Measurements from ENCODE around the gene MATCAP1. TPM values are rescaled to one million over a fixed set of nuclear protein-coding genes. Genes with fewer than 3 reads are reported as not detected.

MATCAP1 gene
- total and polyA plus RNA-seq, 10 of the 15 experiments (the other 5 are each of a cell fraction or from before 2014, with no cell fraction given): 2.8 to 25.8 (median 8.6) TPM

DNA sequence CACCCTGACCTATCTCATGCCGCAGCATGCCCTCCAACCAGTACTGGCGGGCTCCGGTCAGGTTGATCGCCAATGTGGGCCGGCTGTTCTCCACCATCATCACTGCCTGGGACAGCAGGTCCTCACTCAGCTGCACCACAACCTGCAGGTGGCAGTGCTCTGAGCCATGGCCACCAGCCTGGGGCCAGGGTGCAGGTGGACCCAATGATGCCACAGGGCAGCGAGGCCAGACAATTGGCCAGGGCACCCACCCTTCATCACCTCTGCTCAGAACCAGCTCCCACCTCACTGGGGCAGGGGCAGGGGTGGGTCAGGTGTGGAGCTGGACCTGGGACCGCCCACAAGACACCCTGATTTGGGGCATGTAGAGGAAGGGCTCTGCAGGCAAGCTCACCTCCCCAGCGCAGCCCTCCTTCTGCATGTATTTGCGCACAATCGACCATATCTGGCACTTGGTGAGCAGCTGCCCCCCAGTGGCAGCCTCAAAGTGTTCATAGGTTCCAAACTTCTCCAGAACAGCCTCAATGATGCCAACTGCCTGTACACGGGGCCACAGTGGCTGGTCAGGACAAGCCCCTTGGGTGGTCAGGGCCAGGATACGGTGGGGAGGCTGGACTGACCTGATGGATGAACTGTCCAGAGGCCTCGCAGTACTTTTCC lies 4.2 kb downstream of the MATCAP1 start:
- RAD21 ChIA-PET (ENCODE audit: unreplicated experiment): interaction anchor here (0.6 to 1.1 kb wide), 4 partner anchors 8 to 82 kb away, joined by 4 to 7 read pairs (median 4); no protein-coding TSS in a partner anchor
- in situ Hi-C loops (cut with MboI) (no loop called here), intact Hi-C loops (cut with micrococcal nuclease; ENCODE audit: unreplicated experiment) (no loop called here)
- no peak overlapping the region for H2AFZ ChIP-seq (ENCODE audit: control insufficient read depth, low read depth, low read length)
- CTCF ChIA-PET: interaction anchor here (0.6 to 1.7 kb wide), 10 partner anchors 9 to 200 kb away, joined by 3 to 8 read pairs (median 4); partner anchors contain the start of genes FBXL8, NOL3 and TRADD
- peaks cover 5% of the 10 kb centered on the region for H3K79me2 ChIP-seq (ENCODE audit: control insufficient read depth, insufficient read depth, low read length)
- H3K9ac ChIP-seq (ENCODE audit: control insufficient read depth, insufficient read depth, low read length): no peak overlapping the region
- no peak for FAIRE-seq
- no peak for TF ChIP-seq NR2C1 (IDR thresholded peaks at IDR 0.05)
- no peak for TF ChIP-seq MYB (IDR thresholded peaks at IDR 0.05; ENCODE audit: borderline replicate concordance, low read depth, low read length)
- TF ChIP-seq CHD4 (IDR thresholded peaks at IDR 0.05): no peak
- TF ChIP-seq ASH2L (IDR thresholded peaks at IDR 0.05; ENCODE audit: borderline replicate concordance, low read depth): no peak
- peak; percentile 21; the same call in 1 of the 2 replicates for TF ChIP-seq SMC3 (IDR thresholded peaks at IDR 0.05; ENCODE audit: borderline replicate concordance, low read length)
- TF ChIP-seq CREM (IDR thresholded peaks at IDR 0.05; ENCODE audit: low read depth): no peak
- TF ChIP-seq RAD21 (IDR thresholded peaks at IDR 0.05; ENCODE audit: insufficient read depth, low read depth, low read length): 0 out of 2 replicates have a peak, but pooled peaks have one; percentile 20
- no peak for TF ChIP-seq CHD1 (IDR thresholded peaks at IDR 0.05; ENCODE audit: low read depth, low read length)
- no peak for TF ChIP-seq SREBF2 (IDR thresholded peaks at IDR 0.05; ENCODE audit: low read length)
- no peak for TF ChIP-seq SREBF1 (IDR thresholded peaks at IDR 0.05; ENCODE audit: low read length)
- TF ChIP-seq RBBP5 (conservative IDR thresholded peaks at IDR 0.05): no peak
- no peak for TF ChIP-seq TCF7 (IDR thresholded peaks at IDR 0.05; ENCODE audit: borderline replicate concordance)
- no peak for TF ChIP-seq TCF12 (IDR thresholded peaks at IDR 0.05; ENCODE audit: low read depth, low read length)
- TF ChIP-seq SUZ12 (IDR thresholded peaks at IDR 0.05; ENCODE audit: unreplicated experiment): no peak
- TF ChIP-seq EZH2 (IDR thresholded peaks at IDR 0.05; ENCODE audit: borderline replicate concordance, control insufficient read depth, low read depth, low read length): no peak
- TF ChIP-seq, protein P1, sequence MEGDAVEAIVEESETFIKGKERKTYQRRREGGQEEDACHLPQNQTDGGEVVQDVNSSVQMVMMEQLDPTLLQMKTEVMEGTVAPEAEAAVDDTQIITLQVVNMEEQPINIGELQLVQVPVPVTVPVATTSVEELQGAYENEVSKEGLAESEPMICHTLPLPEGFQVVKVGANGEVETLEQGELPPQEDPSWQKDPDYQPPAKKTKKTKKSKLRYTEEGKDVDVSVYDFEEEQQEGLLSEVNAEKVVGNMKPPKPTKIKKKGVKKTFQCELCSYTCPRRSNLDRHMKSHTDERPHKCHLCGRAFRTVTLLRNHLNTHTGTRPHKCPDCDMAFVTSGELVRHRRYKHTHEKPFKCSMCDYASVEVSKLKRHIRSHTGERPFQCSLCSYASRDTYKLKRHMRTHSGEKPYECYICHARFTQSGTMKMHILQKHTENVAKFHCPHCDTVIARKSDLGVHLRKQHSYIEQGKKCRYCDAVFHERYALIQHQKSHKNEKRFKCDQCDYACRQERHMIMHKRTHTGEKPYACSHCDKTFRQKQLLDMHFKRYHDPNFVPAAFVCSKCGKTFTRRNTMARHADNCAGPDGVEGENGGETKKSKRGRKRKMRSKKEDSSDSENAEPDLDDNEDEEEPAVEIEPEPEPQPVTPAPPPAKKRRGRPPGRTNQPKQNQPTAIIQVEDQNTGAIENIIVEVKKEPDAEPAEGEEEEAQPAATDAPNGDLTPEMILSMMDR (IDR thresholded peaks at IDR 0.05 in 2 of 3, conservative IDR thresholded peaks at IDR 0.05 in 1 of 3; ENCODE audit: control insufficient read depth in 2 of 3, extremely low read depth in 1 of 3, insufficient read depth in 1 of 3, low read depth in 3 of 3, low read length in 3 of 3): peak; percentile 24 to 49 (median 44); a peak in 4 of 6 replicates
- H4K20me1 ChIP-seq (ENCODE audit: control insufficient read depth, insufficient read depth): no peaks in the 10 kb centered on the region; the same call in 1 of the 2 replicates
- H3K4me3 ChIP-seq: no peak overlapping the region
- H3K27me3 ChIP-seq (replicated peaks in 1 of 2; ENCODE audit: control insufficient read depth in 2 of 2, insufficient read depth in 2 of 2, low read length in 1 of 2): no peaks in the 10 kb centered on the region
- WGBS (ENCODE audit: insufficient coverage, insufficient replicate concordance, low lambda C conversion rate, missing lambda C conversion rate): 83% methylated on average over 12 of the region's 13 CpGs
- SMC1A ChIA-PET (ENCODE audit: uncharacterized antibody, unreplicated experiment): interaction anchor here (0.7 to 1.1 kb wide), 2 partner anchors 17 to 19 kb away, joined by 3 read pairs; no protein-coding TSS in a partner anchor
- no peak overlapping the region for H3K4me2 ChIP-seq (ENCODE audit: control insufficient read depth, insufficient read depth)
- BruUV-seq (replicated peaks): no TSS peak
- ATAC-seq: no peak
- H3K4me1 ChIP-seq (ENCODE audit: control insufficient read depth, insufficient read depth, low read length): peaks cover 17% of the 10 kb centered on the region
- no peaks in the 10 kb centered on the region for H3K36me3 ChIP-seq (ENCODE audit: control insufficient read depth in 2 of 2, insufficient read depth in 2 of 2, low read length in 1 of 2)
- H3K9me3 ChIP-seq (replicated peaks; ENCODE audit: control insufficient read depth, insufficient read depth, low read length): no peaks in the 10 kb centered on the region
- DNase-seq (ENCODE audit: low read depth, low spot score): no peak
- H3K27ac ChIP-seq (ENCODE audit: control insufficient read depth, insufficient read depth): no peak overlapping the region
- POLR2A ChIA-PET: no interaction called here
